ENCODE results near the gene GLCE.
"Not testable (repeated sequence)": the region's sequence is repeated elsewhere in the genome, so short reads cannot be mapped to it uniquely, and the experiment has no call there.

Gene GLCE

GRCh38 chr15:69158843-69159240, 1.6 kb upstream of the GLCE start:
- DNase-seq (ENCODE audit: low read depth in 2 of 3, low spot score in 1 of 3): no peak

- DNase-seq (ENCODE audit: low read depth in 2 of 3, low spot score in 1 of 3): no peak
Measured at GRCh38 chr15:69159805-69160140, 662 bp upstream of the GLCE start.

DNA sequence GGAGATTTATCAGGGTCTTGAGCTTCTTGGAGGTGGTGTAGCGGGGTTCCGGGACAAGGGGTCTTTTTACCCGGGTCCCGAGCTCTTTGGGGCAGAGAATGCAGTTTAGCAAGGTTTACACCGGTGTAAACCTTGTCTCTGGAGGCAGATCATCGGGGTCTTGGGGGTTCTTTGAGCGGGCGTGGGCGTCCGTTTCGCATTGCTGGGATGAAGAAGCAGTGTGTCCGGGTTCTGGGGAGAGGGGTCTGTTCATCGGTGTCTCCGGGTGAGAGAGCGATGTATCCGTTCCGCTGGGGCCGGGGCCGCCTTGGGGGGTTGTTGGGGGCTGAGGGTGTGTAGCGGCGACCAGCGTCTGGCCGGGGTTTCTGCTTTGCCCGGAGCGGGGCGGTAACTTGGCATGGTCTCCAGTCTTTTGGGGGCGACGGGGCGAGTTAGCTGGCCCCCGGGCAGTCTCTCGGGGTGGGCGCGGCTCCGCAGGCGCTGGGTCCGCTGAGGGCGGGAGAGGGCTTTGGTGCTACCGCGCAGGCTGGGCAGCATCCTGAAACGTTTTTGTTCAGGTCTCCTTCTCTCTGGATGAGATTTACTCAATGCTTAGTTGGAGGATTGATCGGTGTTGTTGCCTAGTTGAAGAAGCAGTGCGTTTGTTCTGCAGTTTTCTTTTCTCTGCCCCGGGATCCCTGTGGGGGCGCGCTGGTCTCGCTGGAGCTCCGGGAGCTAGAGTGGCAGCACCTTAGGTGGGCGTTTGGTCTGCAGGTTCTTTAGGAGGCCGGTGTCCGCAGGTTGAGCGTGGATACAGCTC, 843 bp downstream of the GLCE start:
- DNase-seq (ENCODE audit: low read depth in 2 of 3, low spot score in 1 of 3): peak in 1 of 3 donors; percentile 0

- DNase-seq (ENCODE audit: low read depth in 2 of 3, low spot score in 1 of 3): no peak
Measured at GRCh38 chr15:69161878-69162213, 1.4 kb downstream of the GLCE start.

DNA sequence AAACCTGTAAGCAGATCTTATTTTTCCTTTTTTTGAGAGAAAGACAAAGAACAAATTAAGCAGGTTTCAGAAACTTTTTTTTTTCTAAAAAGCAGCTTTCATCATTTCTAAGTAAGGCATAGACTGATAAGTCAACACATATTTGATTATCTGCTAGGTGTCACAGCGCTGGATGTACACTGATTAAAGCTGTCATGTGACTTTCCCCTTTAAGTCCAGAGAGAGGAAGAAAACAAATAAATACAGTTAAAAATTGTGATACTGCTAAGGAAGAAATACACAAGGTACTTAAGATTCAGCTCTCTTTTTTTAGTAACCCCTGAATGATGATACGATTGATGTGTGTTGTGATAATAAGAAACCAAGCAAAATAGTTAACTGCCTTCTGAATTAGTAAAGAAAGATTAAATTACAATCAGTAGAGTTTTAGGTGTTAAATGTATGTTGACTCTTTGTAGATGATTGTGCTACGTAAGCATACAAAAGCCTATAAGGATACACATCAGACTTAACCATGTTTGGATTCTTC, 2.8 kb downstream of the GLCE start:
- DNase-seq (ENCODE audit: low read depth in 2 of 3, low spot score in 1 of 3): no peak

GRCh38 chr15:69164807-69165636, 4.6 kb downstream of the GLCE start:
- no peak for DNase-seq (ENCODE audit: low read depth in 2 of 3, low spot score in 1 of 3)

DNA sequence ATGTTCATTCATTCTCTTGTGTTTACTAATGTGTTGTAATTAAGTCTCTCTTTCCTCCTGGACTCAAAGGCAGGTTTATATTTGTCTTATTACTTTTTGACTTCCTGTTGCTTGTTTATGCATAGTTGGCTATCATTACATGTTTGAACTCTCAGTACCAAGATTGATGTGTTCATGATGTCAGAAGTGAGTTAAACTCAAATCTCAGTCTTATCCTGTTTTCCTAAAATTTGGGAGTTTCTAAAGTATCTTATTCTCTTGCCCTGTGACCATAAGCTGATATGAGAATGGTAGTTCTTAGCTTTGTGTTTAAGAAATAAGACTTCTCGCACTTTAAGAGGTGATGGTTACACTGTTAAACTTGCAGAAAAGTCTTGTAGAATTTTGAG, 5.2 kb downstream of the GLCE start:
- no peak for DNase-seq (ENCODE audit: low read depth in 2 of 3, low spot score in 1 of 3)

- DNase-seq (ENCODE audit: low read depth in 2 of 3, low spot score in 1 of 3): no peak
Measured at GRCh38 chr15:69167218-69167846, 6.9 kb downstream of the GLCE start.

DNA sequence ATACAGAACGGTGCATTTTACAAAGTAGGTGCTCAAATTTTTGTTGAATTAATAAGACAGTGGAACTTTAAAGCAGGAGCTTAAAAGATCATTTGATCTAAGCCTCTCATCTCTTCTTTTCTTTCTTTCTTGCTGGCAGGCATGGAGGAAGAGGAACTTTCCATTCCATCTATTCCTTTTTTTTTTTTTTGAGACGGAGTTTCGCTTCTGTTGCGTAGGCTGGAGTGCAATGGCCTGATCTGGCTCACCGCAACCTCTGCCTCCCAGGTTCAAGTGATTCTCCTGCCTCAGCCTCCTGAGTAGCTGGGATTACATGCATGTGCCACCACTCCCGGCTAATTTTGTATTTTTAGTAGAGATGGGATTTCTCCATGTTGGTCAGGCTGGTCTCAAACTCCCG, 7.9 kb downstream of the GLCE start:
- not testable (repeated sequence) for DNase-seq (ENCODE audit: low read depth in 2 of 3, low spot score in 1 of 3)

- not testable (repeated sequence) for DNase-seq (ENCODE audit: low read depth in 2 of 3, low spot score in 1 of 3)
Measured at GRCh38 chr15:69169540-69169939, 9.1 kb downstream of the GLCE start.

DNA sequence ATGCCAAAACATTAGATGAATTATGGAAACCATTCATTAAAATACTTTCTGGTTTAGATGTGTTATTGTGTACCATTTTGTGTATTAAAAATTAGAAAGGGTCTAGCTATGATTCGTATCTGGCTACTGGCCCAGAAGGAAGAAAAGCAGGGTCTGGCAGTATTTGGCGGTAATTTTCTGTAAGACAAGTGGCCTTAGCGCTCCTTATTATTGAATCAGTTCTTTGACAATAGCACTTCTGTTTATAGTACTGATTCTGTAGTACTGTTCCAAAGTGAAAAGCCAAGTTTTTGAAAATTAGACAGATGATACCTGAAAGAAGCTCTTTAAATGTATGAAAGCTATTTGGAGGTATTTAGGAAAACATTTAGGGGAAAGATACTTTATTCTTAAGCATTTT, 10.2 kb downstream of the GLCE start:
- no peak for DNase-seq (ENCODE audit: low read depth in 2 of 3, low spot score in 1 of 3)

DNA sequence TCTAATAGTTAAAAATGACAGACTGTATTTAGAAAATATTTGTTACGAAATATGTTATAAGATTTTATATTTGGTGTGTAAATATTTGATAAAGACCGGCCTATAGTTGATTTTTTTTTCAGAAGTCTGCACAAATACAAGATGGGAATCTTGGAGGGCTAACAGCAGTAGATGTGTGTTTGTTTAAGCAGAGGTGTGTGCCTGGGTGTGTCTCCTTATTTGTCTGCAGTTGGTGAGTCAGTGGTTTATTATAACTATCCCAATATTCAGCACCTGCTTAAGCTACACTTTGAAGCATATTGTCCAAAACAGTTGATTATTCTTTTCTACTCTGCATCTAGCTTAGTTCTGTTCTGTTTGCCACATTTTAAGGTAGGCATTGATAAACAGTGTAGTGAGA, 12.4 kb downstream of the GLCE start:
- no peak for DNase-seq (ENCODE audit: low read depth in 2 of 3, low spot score in 1 of 3)

DNA sequence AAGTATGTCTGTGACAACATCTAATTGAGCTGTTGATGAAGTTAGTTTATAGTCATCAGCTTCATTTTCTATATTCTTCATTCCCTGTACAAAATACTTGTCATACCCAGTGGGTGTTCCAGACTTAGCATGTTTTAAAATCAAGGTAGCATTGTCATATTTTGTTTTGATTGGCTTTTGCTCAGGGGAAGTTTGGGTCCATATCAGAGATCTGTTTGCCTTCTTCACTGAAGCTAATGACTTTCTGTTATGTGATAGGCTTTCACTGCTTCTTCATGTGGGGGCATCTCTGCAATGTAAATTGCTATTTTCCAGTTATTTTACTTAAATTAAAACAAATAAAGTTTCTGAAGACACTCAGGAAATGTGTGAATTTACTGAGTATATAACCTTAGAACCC, 15.1 kb downstream of the GLCE start:
- DNase-seq (ENCODE audit: low read depth in 2 of 3, low spot score in 1 of 3): no peak

DNA sequence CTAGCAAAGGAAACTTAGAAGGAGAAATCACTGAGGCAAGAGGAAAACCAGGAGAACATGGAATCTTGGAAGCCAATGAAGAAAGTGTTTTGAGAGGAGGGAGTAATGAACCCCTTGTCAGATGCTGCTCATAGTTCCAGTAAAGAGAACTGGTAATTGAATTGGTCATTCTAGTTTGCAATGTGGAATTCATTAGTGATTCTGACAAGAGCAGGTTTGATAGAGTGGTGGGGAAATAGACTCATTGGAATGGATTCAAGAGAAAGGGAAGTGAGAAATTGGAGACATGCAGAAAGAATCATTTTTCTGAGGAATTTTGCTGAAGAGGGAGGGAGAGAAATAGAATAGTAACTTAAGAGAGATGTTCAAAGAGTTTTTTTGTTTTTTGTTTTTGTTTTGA, 21.0 kb downstream of the GLCE start:
- DNase-seq (ENCODE audit: low read depth in 2 of 3, low spot score in 1 of 3): no peak

GRCh38 chr15:69185216-69185615, 24.8 kb downstream of the GLCE start:
- DNase-seq (ENCODE audit: low read depth in 2 of 3, low spot score in 1 of 3): no peak

DNA sequence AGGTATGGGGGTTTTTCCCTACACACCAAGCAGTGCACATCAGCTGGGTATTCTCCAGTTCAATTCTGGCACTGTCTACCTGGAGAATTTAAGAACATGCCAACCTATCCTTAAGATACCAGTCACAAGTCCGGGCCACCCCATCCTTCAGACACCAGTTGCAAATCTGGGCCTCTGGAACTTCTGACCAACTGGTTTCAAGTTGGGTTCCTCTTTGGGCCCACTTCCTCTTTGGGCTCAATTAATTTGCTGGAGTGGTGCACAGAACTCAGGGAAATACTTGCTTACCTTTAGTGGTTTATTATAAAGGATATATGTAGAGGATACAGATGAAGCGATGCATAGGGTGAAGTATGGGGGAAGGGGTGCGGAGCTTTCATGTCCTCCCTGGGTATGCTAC, 25.3 kb downstream of the GLCE start:
- no peak for DNase-seq (ENCODE audit: low read depth in 2 of 3, low spot score in 1 of 3)

- DNase-seq (ENCODE audit: low read depth in 2 of 3, low spot score in 1 of 3): no peak
Measured at GRCh38 chr15:69189157-69189556, 28.7 kb downstream of the GLCE start.

GRCh38 chr15:69190091-69190490, 29.7 kb downstream of the GLCE start:
- no peak for DNase-seq (ENCODE audit: low read depth in 2 of 3, low spot score in 1 of 3)

DNA sequence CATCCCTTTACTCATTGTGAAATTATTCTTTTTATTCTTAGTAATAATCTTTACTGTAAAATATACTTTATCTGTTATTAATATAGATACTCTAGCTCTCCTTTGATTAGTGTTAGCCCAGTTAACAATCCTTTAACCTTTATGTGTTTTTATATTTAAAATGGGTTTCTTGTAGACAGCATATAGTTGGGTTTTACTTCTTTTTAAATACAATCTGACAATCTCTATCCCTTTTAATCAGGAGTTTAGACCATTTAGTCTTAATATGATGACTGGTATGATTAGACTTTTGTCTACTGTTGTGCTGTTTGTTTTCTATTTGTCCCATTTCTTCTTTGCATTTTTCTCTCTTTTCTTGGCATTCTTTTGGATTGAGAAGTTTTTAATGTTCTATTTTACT, 30.1 kb downstream of the GLCE start:
- DNase-seq (ENCODE audit: low read depth in 2 of 3, low spot score in 1 of 3): no peak

GRCh38 chr15:69194025-69194827, 33.8 kb downstream of the GLCE start:
- DNase-seq (ENCODE audit: low read depth in 2 of 3, low spot score in 1 of 3): no peak

- no peak for DNase-seq (ENCODE audit: low read depth in 2 of 3, low spot score in 1 of 3)
Measured at GRCh38 chr15:69194854-69195253, 34.4 kb downstream of the GLCE start.
